Measurements from ENCODE around the gene TPTE2.

DNA sequence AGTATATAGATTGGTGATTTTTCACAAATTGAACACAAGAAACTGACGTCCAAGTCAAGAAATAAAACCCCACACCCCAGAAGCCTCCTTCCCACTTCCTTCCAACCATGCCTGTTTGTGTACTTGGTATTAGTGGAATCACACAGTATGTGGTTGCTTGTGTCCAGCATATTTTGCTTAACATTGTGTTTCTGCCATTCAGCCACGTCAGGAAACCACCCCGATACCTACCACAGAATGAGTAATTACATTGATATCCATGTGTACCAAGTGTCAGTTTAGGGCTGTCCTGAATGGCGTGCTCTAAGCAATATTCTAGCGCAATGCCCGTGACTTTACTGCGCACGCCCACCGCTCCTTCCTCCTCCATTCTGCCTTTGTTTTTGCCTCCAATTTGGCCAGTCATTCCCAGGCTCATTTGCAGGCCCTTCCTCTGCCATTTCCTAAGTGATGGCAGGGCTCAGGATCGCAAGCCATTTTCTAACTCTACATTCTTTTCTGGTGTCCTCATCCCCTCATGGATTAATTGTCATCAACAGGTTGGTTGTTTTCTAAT is 46.3 kb upstream of the TPTE2 start:
- TF ChIP-seq, protein P1, sequence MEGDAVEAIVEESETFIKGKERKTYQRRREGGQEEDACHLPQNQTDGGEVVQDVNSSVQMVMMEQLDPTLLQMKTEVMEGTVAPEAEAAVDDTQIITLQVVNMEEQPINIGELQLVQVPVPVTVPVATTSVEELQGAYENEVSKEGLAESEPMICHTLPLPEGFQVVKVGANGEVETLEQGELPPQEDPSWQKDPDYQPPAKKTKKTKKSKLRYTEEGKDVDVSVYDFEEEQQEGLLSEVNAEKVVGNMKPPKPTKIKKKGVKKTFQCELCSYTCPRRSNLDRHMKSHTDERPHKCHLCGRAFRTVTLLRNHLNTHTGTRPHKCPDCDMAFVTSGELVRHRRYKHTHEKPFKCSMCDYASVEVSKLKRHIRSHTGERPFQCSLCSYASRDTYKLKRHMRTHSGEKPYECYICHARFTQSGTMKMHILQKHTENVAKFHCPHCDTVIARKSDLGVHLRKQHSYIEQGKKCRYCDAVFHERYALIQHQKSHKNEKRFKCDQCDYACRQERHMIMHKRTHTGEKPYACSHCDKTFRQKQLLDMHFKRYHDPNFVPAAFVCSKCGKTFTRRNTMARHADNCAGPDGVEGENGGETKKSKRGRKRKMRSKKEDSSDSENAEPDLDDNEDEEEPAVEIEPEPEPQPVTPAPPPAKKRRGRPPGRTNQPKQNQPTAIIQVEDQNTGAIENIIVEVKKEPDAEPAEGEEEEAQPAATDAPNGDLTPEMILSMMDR (IDR thresholded peaks at IDR 0.05; ENCODE audit: poor library complexity, severe bottlenecking): no peak
- TF ChIP-seq EZH2 (IDR thresholded peaks at IDR 0.05; ENCODE audit: borderline replicate concordance, insufficient read depth, low read length, poor library complexity, severe bottlenecking) (no peak), POLR2AphosphoS5 (IDR thresholded peaks at IDR 0.05) (no peak), EP300 (conservative IDR thresholded peaks at IDR 0.05; ENCODE audit: poor library complexity, severe bottlenecking) (no peak), RAD21 (conservative IDR thresholded peaks at IDR 0.05) (no peak), TAF1 (IDR thresholded peaks at IDR 0.05; ENCODE audit: low read depth) (no peak), SMC3 (conservative IDR thresholded peaks at IDR 0.05; ENCODE audit: poor library complexity) (no peak)
- TF ChIP-seq, protein P2, sequence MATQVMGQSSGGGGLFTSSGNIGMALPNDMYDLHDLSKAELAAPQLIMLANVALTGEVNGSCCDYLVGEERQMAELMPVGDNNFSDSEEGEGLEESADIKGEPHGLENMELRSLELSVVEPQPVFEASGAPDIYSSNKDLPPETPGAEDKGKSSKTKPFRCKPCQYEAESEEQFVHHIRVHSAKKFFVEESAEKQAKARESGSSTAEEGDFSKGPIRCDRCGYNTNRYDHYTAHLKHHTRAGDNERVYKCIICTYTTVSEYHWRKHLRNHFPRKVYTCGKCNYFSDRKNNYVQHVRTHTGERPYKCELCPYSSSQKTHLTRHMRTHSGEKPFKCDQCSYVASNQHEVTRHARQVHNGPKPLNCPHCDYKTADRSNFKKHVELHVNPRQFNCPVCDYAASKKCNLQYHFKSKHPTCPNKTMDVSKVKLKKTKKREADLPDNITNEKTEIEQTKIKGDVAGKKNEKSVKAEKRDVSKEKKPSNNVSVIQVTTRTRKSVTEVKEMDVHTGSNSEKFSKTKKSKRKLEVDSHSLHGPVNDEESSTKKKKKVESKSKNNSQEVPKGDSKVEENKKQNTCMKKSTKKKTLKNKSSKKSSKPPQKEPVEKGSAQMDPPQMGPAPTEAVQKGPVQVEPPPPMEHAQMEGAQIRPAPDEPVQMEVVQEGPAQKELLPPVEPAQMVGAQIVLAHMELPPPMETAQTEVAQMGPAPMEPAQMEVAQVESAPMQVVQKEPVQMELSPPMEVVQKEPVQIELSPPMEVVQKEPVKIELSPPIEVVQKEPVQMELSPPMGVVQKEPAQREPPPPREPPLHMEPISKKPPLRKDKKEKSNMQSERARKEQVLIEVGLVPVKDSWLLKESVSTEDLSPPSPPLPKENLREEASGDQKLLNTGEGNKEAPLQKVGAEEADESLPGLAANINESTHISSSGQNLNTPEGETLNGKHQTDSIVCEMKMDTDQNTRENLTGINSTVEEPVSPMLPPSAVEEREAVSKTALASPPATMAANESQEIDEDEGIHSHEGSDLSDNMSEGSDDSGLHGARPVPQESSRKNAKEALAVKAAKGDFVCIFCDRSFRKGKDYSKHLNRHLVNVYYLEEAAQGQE (IDR thresholded peaks at IDR 0.05; ENCODE audit: borderline replicate concordance): no peak
